Gastrocnemius medialis (tissue), 4 donors: ENCODE results near the gene POU2AF1.

Source experiments
- POLR2A ChIP-seq, 2 donors: fragments of 450-650 bp; IDR thresholded peaks; one replicate each; pipeline ENCODE4 v1.6.1; 2017; ENCODE audit warnings: antibody characterized with exemption in 2 of 2, mild to moderate bottlenecking in 2 of 2, moderate library complexity in 2 of 2
- TF ChIP-seq, protein P1 (sequence below), 5 experiments: fragments of 450-650 bp in 3 of 5; fragments of 200-600 bp in 2 of 5; sonication (generic) in 2 of 5; IDR thresholded peaks in 4 of 5; conservative IDR thresholded peaks in 1 of 5; 1 replicate in 4 of 5; 2 replicates in 1 of 5; pipeline ENCODE4 v1.5.1; 2016 to 2019; ENCODE audit warnings: antibody characterized with exemption in 5 of 5, mild to moderate bottlenecking in 3 of 5, moderate library complexity in 3 of 5

DNA sequence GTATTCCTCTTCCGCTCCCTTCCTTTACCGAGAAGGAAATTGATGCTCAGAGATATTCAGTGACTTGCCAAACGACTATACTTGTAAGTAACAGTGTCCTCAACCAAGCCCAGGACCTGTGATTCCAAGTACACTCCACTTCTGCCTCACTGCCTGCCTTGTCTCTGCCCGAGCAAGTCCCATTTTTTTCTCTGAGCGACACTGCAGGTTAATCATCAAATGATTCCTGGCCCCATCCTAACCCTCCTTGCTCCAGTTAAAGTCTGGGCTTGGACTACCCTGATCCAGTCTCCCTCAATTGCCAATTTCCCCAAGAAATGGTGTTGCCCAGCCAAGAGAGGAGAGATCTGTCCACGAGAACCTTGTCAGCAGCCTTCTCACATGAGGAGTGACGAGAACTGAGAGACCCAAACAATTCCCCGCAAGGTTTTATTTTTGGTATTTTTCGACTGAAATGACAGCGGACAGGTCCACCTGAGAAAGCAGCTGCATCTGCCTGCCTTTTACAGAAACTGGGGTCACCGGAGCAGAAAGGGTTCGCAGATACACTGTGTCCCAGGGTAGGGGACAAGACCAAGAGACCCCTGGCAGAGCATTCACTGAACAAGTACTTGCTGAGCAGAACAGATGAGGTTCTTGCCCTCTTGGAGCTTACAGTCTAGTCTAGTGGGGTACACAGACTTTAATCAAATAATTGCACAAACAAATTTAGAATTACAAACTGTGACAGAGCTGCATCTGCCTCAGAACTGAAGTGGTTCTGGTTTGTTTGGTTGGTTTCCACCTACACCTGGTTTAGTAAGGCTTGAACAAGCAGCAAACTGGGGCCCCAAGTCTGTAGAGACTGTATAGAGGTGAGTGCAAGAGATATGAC lies 11.4 kb downstream of the POU2AF1 start:
- TF ChIP-seq, protein P1, sequence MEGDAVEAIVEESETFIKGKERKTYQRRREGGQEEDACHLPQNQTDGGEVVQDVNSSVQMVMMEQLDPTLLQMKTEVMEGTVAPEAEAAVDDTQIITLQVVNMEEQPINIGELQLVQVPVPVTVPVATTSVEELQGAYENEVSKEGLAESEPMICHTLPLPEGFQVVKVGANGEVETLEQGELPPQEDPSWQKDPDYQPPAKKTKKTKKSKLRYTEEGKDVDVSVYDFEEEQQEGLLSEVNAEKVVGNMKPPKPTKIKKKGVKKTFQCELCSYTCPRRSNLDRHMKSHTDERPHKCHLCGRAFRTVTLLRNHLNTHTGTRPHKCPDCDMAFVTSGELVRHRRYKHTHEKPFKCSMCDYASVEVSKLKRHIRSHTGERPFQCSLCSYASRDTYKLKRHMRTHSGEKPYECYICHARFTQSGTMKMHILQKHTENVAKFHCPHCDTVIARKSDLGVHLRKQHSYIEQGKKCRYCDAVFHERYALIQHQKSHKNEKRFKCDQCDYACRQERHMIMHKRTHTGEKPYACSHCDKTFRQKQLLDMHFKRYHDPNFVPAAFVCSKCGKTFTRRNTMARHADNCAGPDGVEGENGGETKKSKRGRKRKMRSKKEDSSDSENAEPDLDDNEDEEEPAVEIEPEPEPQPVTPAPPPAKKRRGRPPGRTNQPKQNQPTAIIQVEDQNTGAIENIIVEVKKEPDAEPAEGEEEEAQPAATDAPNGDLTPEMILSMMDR (IDR thresholded peaks at IDR 0.05 in 4 of 5, conservative IDR thresholded peaks at IDR 0.05 in 1 of 5), result no peak
- TF ChIP-seq POLR2A (IDR thresholded peaks at IDR 0.05), result no peak
